ENCODE results near the gene TRPM7. TPM values are rescaled to one million over a fixed set of nuclear protein-coding genes. Genes with fewer than 3 reads are reported as not detected.
A peak's percentile ranks its signal among the peaks of the same experiment; 100 is the strongest.
"Not testable (repeated sequence)": the region's sequence is repeated elsewhere in the genome, so short reads cannot be mapped to it uniquely, and the experiment has no call there.

The TRPM7 gene
- total RNA-seq, 1 donor from 2014 or later = 75.0 TPM

- not testable (repeated sequence) for DNase-seq
These were observed 112.8 kb downstream of the TRPM7 start for GRCh38 chr15:50573842-50574241.

- DNase-seq = no peak
These were observed 122.8 kb downstream of the TRPM7 start for GRCh38 chr15:50563756-50564155.

- DNase-seq = no peak
These were observed 123.6 kb downstream of the TRPM7 start for GRCh38 chr15:50562735-50563640.

GRCh38 chr15:50558012-50558411 is 128.6 kb downstream of the TRPM7 start:
- no peak for DNase-seq

GRCh38 chr15:50556642-50557371 is 129.8 kb downstream of the TRPM7 start:
- DNase-seq = no peak

- no peak for DNase-seq
These were observed 134.4 kb downstream of the TRPM7 start for GRCh38 chr15:50552238-50552637.

GRCh38 chr15:50549326-50549725 is 137.3 kb downstream of the TRPM7 start:
- DNase-seq = no peak

- DNase-seq = no peak
These were observed 140.0 kb downstream of the TRPM7 start, which contains the start of gene USP50 for GRCh38 chr15:50546566-50546965. Gene USP50 (minus strand): TSS chr15:50546666. CDS start chr15:50546525, 141 bp downstream.

GRCh38 chr15:50544368-50544767 is 142.2 kb downstream of the TRPM7 start:
- no peak for DNase-seq

- DNase-seq = no peak
These were observed 143.0 kb downstream of the TRPM7 start for GRCh38 chr15:50543556-50543955.

- DNase-seq = no peak
These were observed 143.7 kb downstream of the TRPM7 start for GRCh38 chr15:50542887-50543210.

- no peak for DNase-seq
These were observed 154.8 kb downstream of the TRPM7 start for GRCh38 chr15:50531766-50532165.

GRCh38 chr15:50531163-50531562 is 155.4 kb downstream of the TRPM7 start:
- no peak for DNase-seq

- DNase-seq = peak; percentile 64
These were observed 162.7 kb downstream of the TRPM7 start for GRCh38 chr15:50523851-50524251.

- DNase-seq = peak; percentile 35
These were observed 166.7 kb downstream of the TRPM7 start for GRCh38 chr15:50519740-50520425.

- DNase-seq = no peak
These were observed 173.6 kb downstream of the TRPM7 start for GRCh38 chr15:50513001-50513400.

Small RNA genes lying within 50 kb of the gene (small RNA-seq; reads per million reads assigned to genes)
- not detected for gene RN7SL354P (ENCODE audit: low replicate concordance)

Other genes starting within 250 kb of the TRPM7 start
- gene USP50, start 140.1 kb downstream of the TRPM7 start, total RNA-seq = not detected
- 76.7 TPM for gene SPPL2A, start 78.9 kb upstream of the TRPM7 start, total RNA-seq
- 14.2 TPM for gene AP4E1, start 221.9 kb upstream of the TRPM7 start, total RNA-seq

Measured in tongue (tissue), 3 donors.